ENCODE results near the gene APOBEC4. TPM values are rescaled to one million over a fixed set of nuclear protein-coding genes. Genes with fewer than 3 reads are reported as not detected.

APOBEC4 gene
- total RNA-seq, 1 experiment from 2014 or later: not detected

GRCh38 chr1:183640193-183640592 is 12.9 kb downstream of the APOBEC4 start:
- Histone ChIP-seq H3K4me1 (ENCODE audit: control insufficient read depth, insufficient read depth, low read length) (no peaks in the 10 kb centered on the region), H3K4me3 (ENCODE audit: low read depth in 2 of 2, low read length in 2 of 2) (no peak overlapping the region), H3K27ac (ENCODE audit: low read length) (no peak overlapping the region), H3K9me3 (ENCODE audit: control insufficient read depth, insufficient read depth, low read depth, low read length) (no peaks in the 10 kb centered on the region), H3K36me3 (ENCODE audit: control insufficient read depth, insufficient read depth, low read length) (no peaks in the 10 kb centered on the region), H3K27me3 (ENCODE audit: control insufficient read depth, insufficient read depth, low read length) (0 out of 2 replicates have a peak, but pooled peaks cover 4% of the 10 kb centered on the region)
- BruUV-seq (replicated peaks): no TSS peak
- POLR2A ChIA-PET: no interaction called here
- DNase-seq (ENCODE audit: low read depth, low spot score): no peak
- ATAC-seq: no peak
- CTCF ChIA-PET: no interaction called here
- in situ Hi-C loops (cut with HindIII; ENCODE audit: low pct_unique_long_range_greater_than_20kb, low sequenced_read_pairs) (no loop called here), intact Hi-C loops (cut with micrococcal nuclease; ENCODE audit: unreplicated experiment) (no loop called here)
- TF ChIP-seq POLR2AphosphoS5 (IDR thresholded peaks at IDR 0.05; ENCODE audit: low read depth, low read length): no peak
- TF ChIP-seq TCF7L2 (IDR thresholded peaks at IDR 0.05; ENCODE audit: low read depth, low read length): no peak

GRCh38 chr1:183638649-183639387 is 14.3 kb downstream of the APOBEC4 start:
- ATAC-seq (no peak), DNase-seq (ENCODE audit: low read depth, low spot score) (no peak)
- TF ChIP-seq, protein P1, sequence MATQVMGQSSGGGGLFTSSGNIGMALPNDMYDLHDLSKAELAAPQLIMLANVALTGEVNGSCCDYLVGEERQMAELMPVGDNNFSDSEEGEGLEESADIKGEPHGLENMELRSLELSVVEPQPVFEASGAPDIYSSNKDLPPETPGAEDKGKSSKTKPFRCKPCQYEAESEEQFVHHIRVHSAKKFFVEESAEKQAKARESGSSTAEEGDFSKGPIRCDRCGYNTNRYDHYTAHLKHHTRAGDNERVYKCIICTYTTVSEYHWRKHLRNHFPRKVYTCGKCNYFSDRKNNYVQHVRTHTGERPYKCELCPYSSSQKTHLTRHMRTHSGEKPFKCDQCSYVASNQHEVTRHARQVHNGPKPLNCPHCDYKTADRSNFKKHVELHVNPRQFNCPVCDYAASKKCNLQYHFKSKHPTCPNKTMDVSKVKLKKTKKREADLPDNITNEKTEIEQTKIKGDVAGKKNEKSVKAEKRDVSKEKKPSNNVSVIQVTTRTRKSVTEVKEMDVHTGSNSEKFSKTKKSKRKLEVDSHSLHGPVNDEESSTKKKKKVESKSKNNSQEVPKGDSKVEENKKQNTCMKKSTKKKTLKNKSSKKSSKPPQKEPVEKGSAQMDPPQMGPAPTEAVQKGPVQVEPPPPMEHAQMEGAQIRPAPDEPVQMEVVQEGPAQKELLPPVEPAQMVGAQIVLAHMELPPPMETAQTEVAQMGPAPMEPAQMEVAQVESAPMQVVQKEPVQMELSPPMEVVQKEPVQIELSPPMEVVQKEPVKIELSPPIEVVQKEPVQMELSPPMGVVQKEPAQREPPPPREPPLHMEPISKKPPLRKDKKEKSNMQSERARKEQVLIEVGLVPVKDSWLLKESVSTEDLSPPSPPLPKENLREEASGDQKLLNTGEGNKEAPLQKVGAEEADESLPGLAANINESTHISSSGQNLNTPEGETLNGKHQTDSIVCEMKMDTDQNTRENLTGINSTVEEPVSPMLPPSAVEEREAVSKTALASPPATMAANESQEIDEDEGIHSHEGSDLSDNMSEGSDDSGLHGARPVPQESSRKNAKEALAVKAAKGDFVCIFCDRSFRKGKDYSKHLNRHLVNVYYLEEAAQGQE (IDR thresholded peaks at IDR 0.05; ENCODE audit: insufficient read depth in 1 of 2, low read depth in 2 of 2, low read length in 1 of 2): no peak
- TF ChIP-seq POLR2AphosphoS5 (IDR thresholded peaks at IDR 0.05; ENCODE audit: low read depth, low read length): no peak
- TF ChIP-seq SIN3A (IDR thresholded peaks at IDR 0.05; ENCODE audit: borderline replicate concordance, insufficient read depth, low read depth, low read length): no peak
- TF ChIP-seq, protein P2, sequence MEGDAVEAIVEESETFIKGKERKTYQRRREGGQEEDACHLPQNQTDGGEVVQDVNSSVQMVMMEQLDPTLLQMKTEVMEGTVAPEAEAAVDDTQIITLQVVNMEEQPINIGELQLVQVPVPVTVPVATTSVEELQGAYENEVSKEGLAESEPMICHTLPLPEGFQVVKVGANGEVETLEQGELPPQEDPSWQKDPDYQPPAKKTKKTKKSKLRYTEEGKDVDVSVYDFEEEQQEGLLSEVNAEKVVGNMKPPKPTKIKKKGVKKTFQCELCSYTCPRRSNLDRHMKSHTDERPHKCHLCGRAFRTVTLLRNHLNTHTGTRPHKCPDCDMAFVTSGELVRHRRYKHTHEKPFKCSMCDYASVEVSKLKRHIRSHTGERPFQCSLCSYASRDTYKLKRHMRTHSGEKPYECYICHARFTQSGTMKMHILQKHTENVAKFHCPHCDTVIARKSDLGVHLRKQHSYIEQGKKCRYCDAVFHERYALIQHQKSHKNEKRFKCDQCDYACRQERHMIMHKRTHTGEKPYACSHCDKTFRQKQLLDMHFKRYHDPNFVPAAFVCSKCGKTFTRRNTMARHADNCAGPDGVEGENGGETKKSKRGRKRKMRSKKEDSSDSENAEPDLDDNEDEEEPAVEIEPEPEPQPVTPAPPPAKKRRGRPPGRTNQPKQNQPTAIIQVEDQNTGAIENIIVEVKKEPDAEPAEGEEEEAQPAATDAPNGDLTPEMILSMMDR (IDR thresholded peaks at IDR 0.05): no peak
- TF ChIP-seq TCF7L2 (IDR thresholded peaks at IDR 0.05; ENCODE audit: low read depth, low read length): no peak
- Histone ChIP-seq H3K27ac (ENCODE audit: low read length) (no peak overlapping the region), H3K4me3 (ENCODE audit: low read depth in 2 of 2, low read length in 2 of 2) (no peak overlapping the region), H3K27me3 (ENCODE audit: control insufficient read depth, insufficient read depth, low read length) (0 out of 2 replicates have a peak, but pooled peaks cover 4% of the 10 kb centered on the region), H3K9me3 (ENCODE audit: control insufficient read depth, insufficient read depth, low read depth, low read length) (no peaks in the 10 kb centered on the region), H3K4me1 (ENCODE audit: control insufficient read depth, insufficient read depth, low read length) (peaks cover 4% of the 10 kb centered on the region; the same call in 1 of the 2 replicates), H3K36me3 (ENCODE audit: control insufficient read depth, insufficient read depth, low read length) (no peaks in the 10 kb centered on the region; the same call in 1 of the 2 replicates)
- intact Hi-C loops (cut with micrococcal nuclease; ENCODE audit: unreplicated experiment): no loop called here
- BruUV-seq (replicated peaks): no TSS peak
- in situ Hi-C loops (cut with HindIII; ENCODE audit: low pct_unique_long_range_greater_than_20kb, low sequenced_read_pairs): no loop called here
- CTCF ChIA-PET: no interaction called here
- POLR2A ChIA-PET: no interaction called here

DNA sequence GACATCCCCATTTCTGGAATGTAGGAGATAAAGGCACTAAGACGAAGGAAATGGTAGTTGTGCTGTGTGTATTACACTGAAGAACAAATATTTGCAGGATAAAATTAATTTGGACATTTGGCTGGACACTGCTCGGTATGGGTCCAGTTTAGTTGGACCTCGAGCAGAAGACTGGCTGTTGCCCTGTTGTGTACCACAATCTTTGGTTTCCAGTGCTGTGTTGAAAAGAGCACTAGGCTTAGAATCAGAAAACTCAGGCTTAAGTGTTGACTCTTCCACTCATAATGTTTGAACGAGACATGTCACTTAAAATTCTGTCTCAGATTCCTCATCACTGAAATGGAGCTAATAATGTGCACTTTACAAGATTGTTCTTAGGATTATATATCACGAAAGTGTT is 16.3 kb downstream of the APOBEC4 start:
- H3K27ac ChIP-seq (ENCODE audit: low read length): no peak overlapping the region
- DNase-seq (ENCODE audit: low read depth, low spot score) (no peak), ATAC-seq (no peak)
- H3K4me1 ChIP-seq (ENCODE audit: control insufficient read depth, insufficient read depth, low read length): peaks cover 19% of the 10 kb centered on the region
- H3K36me3 ChIP-seq (ENCODE audit: control insufficient read depth, insufficient read depth, low read length): peaks cover 8% of the 10 kb centered on the region
- peak overlapping the region; percentile 84 to 99; a peak in 3 of 4 replicates for H3K4me3 ChIP-seq (ENCODE audit: low read depth in 2 of 2, low read length in 2 of 2)
- TF ChIP-seq, protein P2 (IDR thresholded peaks at IDR 0.05): no peak
- TF ChIP-seq SIN3A (IDR thresholded peaks at IDR 0.05; ENCODE audit: borderline replicate concordance, insufficient read depth, low read depth, low read length) (no peak), POLR2AphosphoS5 (IDR thresholded peaks at IDR 0.05; ENCODE audit: low read depth, low read length) (no peak), TCF7L2 (IDR thresholded peaks at IDR 0.05; ENCODE audit: low read depth, low read length) (no peak)
- TF ChIP-seq, protein P1 (IDR thresholded peaks at IDR 0.05; ENCODE audit: insufficient read depth in 1 of 2, low read depth in 2 of 2, low read length in 1 of 2): no peak
- in situ Hi-C loops (cut with HindIII; ENCODE audit: low pct_unique_long_range_greater_than_20kb, low sequenced_read_pairs): no loop called here
- no peaks in the 10 kb centered on the region for H3K9me3 ChIP-seq (ENCODE audit: control insufficient read depth, insufficient read depth, low read depth, low read length)
- ChIA-PET CTCF (no interaction called here), POLR2A (no interaction called here)
- H3K27me3 ChIP-seq (ENCODE audit: control insufficient read depth, insufficient read depth, low read length): 0 out of 2 replicates have a peak, but pooled peaks cover 4% of the 10 kb centered on the region
- intact Hi-C loops (cut with micrococcal nuclease; ENCODE audit: unreplicated experiment): no loop called here
- no TSS peak for BruUV-seq (replicated peaks)

Data from Panc1 (cell line).